HG02852 (cell line): ENCODE data around the gene LLGL2.

Experiments
- ATAC-seq: cut with Tn5 transposase; IDR thresholded peaks from one replicate; pipeline ENCODE4 v1.9.1; 2021; ENCODE audit warnings: mild to moderate bottlenecking, moderate library complexity; ENCODE audit not compliant: unreplicated experiment

Gene LLGL2

GRCh38 chr17:75607086-75607485 is 81.6 kb downstream of the LLGL2 start:
- no peak for ATAC-seq

DNA sequence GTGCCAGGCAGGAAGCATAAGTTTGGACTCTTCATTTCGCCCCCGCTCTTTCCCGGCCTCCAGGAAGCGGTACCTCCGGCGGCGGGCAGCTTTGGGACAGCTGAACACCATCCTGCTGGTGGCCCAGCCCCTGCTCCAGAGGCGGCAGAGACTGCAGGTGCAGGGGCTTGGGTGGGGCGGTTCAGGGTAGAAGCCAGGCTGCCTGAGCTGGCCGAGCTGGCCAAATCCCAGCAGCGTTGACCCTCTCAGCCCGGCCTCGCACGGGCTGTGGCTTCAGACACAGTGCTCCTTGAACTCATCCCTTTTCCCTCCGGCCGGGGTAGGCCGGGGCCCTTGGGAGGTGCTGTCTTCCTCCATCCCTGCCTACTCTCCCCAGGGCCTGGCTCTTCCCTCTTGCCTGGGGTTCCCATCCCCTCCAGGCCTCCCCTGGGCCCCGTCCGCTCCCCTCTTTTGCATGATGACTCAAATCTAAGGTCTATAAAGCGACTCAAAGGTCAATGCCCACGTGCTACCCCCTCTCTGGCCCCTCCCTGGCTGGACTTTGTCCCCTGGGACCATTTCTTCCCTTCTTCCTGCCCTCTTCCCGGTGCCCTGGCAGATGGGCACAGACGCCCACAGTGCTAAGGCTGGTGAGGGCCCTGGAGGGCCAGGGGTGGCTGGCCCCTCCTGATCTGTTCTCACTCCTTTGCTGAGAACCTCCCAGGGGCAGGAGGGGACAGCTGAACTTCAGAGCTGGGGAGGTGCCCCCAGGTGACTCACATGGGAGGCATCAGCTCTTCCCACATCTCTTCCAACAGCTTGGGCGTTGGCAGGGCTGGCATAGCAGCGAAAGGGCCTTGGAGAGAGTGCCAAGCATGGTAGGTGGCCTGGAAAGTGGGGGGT is 84.8 kb downstream of the LLGL2 start:
- ATAC-seq, result no peak

GRCh38 chr17:75611851-75612429 is 86.4 kb downstream of the LLGL2 start:
- no peak for ATAC-seq

DNA sequence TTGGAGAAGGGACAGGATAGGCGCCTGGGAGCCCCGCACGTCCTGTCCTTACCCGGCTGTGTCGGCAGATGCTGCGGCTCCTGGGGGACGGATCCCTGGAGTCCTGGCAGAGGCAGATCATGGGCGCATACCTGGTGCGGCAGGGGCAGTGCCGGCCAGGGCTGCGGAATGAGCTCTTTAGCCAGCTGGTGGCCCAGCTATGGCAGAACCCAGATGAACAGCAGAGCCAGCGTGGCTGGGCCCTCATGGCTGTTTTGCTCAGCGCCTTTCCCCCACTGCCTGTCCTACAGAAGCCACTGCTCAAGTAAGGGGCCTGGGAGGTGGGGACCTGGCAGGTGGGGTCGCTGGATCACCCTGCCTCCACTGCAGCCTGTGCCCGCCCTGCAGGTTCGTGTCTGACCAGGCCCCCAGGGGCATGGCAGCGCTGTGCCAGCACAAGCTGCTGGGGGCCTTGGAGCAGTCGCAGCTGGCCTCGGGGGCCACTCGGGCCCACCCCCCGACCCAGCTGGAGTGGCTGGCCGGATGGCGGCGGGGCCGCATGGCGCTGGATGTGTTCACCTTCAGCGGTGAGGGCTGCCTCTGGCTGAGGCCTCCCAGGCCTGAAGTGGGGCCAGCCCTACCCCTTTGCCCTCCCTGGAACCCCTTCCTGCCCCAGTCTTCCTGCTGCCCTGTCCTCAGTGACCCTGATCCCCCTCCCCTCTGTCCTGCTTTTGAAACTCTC is 87.6 kb downstream of the LLGL2 start:
- no peak for ATAC-seq

DNA sequence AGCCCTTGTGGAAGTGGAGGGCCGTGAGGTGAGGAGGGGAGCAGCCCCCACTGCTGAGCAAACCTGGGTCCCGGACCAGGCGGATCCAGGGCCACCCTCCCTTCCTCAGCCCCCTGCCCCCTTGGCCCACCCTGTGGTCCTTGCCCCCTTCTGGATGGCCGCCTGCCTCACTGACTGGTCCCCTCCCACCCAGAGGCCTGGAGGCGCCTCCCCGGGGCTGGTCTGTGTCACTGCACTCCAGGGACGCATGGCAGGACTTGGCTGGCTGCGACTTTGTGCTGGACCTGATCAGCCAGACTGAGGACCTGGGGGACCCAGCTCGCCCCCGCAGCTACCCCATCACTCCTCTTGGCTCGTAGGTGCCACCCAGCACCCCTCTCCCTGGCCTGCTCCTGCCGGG is 88.5 kb downstream of the LLGL2 start:
- ATAC-seq, result no peak

GRCh38 chr17:75614556-75615270 is 89.2 kb downstream of the LLGL2 start:
- no peak for ATAC-seq

DNA sequence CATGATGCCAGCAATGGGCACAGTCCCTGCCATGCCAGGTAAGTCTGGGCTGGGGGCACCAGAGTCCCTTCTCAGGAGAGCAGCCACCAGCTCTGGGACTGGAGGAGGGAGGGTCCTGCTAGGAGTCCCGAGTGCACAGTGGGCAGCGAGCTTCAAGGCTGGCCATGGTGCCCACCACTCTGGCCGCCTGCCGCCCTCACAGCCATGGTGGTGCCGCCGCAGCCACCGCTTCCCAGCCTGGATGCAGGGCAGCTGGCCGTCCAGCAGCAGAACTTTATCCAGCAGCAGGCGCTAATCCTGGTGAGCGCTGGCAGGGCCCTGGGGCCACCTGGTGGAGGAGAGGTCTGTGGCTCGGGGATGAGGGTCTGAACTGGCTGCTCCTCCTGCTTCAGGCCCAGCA is 89.8 kb downstream of the LLGL2 start:
- no peak for ATAC-seq

DNA sequence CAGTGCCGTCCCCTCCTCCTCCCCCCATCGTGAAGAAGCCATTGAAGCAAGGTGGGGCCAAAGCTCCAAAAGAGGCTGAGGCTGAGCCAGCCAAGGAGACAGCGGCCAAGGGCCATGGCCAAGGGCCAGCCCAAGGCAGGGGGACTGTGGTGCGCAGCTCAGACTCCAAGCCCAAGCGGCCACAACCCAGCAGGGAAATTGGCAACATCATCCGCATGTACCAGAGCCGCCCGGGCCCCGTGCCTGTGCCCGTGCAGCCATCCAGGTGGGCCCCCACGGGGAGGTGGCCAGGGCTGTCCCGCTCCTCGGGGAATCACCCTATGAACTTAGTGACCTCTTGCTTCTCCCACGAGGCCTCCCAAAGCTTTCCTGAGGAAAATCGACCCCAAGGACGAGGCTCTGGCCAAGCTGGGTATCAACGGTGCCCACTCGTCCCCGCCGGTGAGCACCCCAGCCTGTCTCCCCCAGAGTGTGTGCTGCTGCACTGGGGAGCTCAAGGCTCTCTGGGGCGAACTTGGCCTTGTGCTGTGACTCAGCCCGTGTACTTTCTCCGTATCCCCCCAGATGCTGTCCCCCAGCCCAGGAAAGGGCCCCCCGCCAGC is 91.1 kb downstream of the LLGL2 start:
- no peak for ATAC-seq

DNA sequence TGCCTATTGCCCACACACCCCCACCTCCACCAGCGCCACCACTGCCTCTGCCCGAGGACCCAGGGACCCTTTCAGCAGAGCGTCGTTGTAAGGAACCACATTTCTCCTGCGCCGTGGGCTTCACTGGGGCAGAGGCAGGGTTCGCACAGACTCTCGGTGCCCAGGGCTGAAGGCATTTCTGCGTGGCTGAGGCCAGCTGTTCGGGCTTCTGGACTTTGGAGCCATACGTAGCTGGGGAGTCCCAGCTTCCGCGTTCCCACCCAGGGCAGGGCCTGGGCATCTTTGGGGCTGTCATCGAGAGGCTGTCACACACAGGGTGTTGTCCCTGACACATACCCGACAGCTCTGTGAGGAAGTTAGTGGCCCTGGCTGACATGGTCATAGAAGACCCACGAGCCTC is 91.7 kb downstream of the LLGL2 start:
- no peak for ATAC-seq

DNA sequence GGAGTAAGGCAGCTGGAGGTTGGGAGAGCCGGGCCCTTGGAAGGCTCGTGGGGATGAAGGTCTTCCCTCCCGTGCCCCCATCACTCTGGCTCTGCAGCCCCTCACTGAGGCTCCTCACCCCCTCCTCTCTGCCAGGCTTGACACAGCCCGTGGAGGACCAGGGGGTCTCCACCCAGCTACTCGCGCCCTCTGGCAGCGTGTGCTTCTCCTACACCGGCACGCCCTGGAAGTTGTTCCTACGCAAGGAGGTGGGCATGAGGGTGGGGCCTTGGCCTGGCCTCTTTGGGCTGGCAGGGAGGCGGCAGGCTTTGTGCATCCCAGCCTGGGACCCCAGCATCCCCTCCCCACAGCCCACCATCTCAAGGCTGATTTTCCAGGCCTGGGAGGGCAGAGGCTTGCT is 92.2 kb downstream of the LLGL2 start:
- no peak for ATAC-seq

GRCh38 chr17:75619506-75620431 is 94.3 kb downstream of the LLGL2 start:
- no peak for ATAC-seq

DNA sequence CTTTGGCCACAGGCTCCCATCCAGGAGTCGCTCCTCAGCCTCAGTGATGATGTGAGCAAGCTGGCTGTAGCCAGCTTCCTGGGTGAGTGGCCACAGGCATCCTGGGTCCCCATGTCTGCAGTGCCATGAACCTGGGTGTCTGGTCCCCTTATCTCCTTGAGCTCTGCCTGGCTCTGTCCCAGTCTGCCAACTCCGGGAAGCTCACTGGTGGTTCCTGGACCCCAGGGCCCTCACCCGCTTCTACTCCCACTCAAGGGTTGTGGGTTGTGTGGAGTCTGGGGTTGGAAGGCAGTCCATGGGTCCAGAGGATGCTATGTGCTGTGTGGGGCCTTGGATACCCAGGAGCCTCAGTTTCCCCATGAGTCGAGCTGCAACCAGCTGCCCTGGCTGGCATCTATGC is 96.0 kb downstream of the LLGL2 start:
- ATAC-seq, result no peak

DNA sequence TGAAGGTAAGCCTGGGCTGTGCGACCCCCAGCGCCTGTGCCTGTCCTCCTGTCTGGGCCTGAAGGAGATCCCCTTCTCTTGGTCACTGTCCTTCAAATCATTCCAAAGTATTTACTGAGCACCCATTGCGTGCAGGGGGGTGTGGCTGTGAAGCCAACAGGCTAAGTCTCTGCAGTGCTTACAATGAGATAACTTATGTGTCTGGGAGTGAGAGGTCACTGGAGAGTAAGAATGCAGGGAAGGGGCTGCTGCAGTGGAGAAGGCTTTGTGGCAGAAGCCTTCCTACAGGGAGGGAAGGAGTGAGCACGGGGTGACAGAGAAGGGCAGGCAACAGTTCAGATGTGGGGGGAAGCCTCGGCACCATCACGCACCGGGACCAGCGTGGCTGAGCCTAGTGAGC is 96.6 kb downstream of the LLGL2 start:
- ATAC-seq, result no peak

- no peak for ATAC-seq
These were observed 97.3 kb downstream of the LLGL2 start for GRCh38 chr17:75622771-75623273.

- ATAC-seq, result no peak
These were observed 97.9 kb downstream of the LLGL2 start for GRCh38 chr17:75623386-75623785.

GRCh38 chr17:75624021-75624420 is 98.5 kb downstream of the LLGL2 start:
- ATAC-seq, result no peak
